ENCODE results near the gene FTH1. TPM values are rescaled to one million over a fixed set of nuclear protein-coding genes. Genes with fewer than 3 reads are reported as not detected.
"Not testable (repeated sequence)": the region's sequence is repeated elsewhere in the genome, so short reads cannot be mapped to it uniquely, and the experiment has no call there.

FTH1 gene
- total RNA-seq, 1 experiment from 2014 or later, result 948 TPM

DNA sequence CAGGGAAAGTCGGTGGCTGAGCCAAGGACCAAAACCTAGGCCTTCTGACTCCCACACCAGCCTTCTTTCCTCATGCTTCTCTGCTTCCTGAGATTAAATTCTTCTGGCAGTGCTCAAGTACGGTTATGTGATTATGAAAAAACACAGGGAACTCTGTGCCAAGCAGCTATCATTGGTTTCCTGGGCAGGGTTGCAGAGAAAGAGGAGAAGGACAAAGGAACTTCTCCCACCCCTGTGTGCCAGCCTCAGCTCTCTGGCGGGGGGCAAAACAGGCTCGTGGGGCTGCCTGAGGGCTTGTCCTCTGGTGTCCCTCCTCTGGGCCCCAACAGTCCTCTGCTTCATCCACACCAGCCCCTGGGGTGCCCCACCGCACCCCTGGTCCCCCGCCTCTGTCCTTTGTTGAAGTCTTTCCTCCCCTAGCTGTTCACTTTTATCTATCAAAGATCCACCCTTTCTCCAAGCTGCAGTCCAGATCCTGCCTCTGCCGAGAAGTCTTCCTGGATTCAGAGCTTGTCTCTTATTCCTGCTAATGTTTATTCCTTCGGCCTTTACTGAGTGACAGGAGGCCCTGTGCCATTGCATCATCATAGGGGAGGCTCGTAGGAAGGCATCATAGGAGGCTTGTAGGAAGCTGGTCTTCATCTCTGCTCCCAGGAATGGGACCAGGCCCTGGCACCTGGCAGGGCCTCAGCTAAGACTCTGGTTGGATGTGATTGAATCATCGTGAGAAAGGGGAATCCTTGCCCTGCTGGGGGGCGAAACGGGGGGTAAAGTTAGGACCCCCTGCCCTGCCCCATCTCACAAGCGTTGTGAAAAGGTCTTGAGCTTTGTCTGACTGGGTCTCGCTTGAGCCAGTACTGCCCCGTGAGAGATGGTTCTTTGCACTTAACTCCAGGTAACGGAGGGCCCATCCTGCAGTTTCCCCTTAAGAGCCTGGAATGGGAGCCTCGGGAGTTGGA lies 11.5 kb upstream of the FTH1 start:
- DNase-seq (ENCODE audit: low read depth), result no peak

DNA sequence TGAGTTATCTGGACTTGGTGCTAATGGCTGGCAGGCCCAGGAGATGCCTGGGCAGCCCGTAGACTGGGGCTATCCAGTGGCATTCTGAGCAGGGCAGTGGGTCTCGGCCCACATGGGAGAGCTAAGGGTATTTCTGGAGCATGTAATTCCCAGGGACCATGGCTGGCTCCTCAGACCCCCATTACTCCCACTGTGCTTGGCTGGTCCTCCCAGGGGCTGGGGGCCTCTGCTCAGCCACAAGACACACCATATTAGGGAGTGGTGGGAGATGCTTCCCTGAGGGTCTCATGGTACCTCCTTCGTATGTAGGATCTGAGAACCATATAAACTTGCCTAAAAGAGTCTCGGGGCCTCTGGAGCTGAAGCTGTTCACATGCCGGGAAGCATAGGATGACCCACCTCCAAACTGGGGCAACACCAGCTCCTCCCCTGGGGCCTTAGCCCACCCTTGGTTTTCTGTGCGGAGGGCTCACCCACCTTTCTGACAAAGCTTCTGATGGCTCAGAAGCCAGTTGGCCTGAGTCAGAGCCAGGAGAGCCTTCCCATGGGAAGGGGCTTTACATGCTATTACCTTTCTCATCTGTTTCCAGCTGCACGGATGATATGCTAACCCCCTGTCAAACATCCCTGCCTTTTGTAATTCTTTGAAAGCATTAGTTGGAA lies 9.5 kb upstream of the FTH1 start:
- DNase-seq (ENCODE audit: low read depth), result no peak

DNA sequence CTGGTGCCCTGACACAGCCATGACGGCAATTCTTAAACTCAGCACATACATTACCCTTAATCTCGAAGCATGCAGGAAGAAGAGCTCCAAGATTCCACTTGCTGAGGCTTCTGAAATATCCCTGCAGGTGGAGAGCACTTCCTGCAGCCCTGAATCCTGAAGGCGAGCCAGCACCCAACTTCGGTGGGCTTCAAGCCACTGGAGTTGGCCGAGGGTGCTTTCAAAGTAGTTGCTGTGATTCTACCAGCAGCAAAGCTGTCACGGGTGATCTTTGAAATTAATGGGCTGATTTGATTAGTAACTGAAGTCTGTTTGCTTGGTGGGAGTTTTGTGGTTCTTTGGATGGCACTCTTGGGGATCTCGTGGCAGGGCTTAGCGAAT lies 9.0 kb upstream of the FTH1 start:
- no peak for DNase-seq (ENCODE audit: low read depth)

DNA sequence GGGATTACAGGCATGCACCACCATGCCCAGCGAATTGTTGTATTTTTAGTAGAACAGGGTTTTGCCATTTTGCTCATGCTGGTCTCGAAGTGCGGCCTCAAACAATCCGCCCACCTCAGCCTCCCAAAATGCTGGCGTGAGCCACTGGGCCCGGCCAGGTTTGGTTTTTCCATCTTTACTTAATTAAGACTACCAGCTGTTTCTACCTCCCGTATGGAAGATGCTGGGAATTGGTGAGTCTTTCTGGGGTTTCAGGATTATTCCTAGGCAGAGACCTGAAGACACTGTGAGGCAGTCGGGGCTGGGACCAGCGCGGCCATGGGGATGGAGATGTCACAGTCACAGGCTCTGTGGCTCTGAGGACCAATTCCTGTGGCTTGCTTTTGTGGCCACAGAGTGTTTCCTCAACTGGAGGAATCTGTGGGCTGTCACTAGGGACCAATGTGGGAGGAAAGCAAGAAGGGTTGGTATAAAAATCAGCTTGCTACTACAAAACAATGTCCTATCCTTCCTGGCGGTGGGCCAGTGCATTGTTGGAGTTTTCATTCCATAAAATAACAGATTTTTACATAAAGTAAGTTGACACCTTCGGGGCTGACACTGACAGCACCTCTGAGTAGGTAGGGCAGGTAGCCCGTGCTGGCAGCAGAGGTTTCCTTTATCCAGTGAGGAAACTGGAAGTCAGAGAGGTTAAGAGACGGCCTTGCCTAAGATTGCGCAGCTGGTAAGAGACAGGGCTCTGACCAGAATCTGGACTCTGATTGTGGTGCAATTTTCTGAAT lies 8.4 kb upstream of the FTH1 start:
- no peak for DNase-seq (ENCODE audit: low read depth)

DNA sequence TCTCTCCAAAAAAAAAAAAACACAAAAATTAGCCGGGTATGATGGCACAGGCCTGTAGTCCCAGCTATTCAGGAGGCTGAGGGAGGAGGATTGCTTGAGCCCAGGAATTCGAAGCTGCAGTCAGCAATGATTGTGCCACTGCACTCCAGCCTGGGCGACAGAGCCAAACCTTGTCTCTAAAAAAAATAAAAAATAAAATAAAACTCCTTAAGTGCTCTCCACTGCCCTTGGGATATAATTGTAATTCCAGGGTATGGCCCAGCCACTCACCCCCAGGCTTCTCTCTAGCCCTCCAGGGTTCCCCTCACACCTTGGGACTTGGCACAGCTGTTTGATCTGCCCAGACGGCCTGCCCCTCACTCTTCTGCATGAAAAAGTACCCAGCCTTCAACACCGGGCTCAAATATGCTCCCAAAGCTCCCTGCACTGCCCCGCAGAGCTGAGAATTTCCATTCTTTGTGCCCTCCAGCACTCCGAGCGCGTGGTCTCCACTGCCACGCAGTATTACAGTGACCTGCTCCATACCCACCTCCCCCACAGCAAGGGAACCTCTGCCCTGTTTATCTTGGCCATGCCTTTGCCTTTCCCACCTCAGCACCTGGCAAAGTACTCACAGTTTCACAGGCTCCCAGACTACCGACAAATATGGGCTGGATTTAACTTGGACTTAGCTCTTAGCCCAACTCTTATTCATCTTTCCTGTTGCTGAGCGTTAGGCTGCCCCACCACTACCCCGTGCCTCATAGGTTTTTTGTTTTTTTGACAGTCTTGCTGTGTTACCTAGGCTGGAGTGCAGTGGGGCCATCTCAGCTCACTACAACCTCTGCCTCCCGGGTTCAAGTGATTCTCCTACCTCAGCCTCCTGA lies 7.6 kb upstream of the FTH1 start:
- DNase-seq (ENCODE audit: low read depth), result no peak

DNA sequence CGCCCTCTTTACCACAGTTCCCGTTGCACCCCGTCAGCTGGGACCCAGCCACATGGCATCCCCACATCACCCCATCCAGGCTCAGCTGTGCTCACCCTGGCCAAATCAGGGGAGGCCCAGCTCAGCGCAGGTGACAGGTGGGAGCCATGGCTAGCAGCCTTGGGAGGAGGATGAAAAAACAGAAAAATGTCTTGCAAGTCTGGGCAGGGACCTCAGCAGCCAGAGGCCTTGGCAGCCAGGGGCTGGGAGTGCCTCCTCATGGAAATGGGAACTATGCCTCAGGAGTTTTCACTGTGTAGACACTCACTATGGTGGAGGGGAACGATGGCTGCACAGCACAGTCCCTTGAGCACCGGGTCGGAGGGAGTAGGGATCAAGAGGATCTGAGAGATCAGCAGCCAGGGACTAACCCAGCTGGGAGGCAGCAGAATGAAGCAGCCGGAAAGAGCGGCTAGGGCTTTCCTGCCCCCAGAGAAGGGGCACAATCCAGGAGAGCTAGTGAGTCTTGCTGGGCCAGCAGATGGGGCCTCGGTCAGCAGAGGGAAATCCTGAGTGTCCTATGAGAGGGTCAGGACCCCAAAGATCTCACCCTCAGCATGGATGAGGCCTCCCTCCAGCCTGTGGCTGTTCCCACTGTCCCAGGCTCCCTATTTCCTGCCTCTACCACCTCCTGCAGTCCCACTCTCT lies 6.2 kb upstream of the FTH1 start:
- DNase-seq (ENCODE audit: low read depth), result no peak

DNA sequence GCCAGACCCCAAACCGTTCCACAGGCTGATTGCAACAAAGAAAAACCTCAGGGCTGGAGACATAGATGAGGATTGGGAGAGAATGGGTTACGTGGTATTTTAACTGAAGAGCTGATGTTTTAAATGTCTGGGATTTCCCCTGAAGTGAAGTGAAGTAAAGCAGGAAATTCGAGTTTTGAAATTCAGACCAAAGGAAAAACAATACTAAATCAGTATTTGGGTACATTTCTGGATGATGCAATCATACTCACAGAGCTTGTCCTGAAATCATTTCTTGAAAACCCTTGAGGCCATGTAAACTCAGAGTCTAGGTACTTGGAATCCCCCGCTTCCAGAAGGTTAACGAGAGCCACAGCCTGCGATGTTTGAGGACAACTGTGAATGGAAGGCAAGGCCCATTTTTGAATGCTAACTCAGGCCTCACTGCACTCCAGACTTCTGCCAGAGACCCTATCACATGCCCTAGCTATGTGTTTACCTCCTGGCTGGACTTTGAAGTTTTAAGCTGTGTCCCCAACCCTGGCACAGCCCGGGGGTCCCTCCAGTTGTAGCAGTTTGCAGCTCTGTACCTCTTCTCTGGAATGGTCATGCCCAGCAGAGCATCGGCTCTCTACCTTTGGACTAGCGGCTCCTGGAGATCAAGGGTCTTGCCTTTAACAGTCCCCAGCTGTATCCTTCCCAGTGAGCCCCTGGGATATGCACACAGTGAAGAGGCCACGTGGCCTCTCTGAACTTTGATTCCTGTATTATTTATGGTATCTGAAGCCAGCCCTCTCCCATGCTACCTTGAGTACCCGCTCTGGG lies 5.4 kb upstream of the FTH1 start:
- peak; percentile 86 for DNase-seq (ENCODE audit: low read depth)

DNA sequence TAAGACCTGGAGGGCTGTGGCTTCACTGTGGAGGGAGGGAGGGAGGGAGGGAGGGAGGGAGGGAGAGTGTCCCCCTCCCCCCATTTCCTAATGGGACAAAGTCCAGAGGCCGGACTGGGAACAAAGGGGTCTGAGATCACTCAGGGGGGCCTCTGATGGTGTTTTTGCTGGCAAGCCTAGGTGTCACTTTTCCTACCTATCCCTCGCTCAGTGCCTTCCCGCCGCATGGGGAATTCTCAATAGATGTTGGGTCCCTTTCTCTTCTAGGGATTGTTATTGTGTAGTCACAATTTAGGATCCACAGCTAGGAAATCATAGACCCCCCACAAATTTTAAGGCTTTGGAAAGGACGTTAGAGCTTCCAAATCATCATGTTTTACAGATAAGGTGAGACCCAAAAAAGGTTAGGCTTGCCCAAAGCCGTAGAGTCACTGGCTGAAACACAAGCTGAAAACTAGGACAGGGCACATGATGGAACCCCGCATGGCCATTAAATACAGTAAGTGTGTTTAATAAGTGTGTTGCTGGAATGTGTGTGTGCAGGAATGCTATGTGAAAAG lies 4.8 kb upstream of the FTH1 start:
- no peak for DNase-seq (ENCODE audit: low read depth)

DNA sequence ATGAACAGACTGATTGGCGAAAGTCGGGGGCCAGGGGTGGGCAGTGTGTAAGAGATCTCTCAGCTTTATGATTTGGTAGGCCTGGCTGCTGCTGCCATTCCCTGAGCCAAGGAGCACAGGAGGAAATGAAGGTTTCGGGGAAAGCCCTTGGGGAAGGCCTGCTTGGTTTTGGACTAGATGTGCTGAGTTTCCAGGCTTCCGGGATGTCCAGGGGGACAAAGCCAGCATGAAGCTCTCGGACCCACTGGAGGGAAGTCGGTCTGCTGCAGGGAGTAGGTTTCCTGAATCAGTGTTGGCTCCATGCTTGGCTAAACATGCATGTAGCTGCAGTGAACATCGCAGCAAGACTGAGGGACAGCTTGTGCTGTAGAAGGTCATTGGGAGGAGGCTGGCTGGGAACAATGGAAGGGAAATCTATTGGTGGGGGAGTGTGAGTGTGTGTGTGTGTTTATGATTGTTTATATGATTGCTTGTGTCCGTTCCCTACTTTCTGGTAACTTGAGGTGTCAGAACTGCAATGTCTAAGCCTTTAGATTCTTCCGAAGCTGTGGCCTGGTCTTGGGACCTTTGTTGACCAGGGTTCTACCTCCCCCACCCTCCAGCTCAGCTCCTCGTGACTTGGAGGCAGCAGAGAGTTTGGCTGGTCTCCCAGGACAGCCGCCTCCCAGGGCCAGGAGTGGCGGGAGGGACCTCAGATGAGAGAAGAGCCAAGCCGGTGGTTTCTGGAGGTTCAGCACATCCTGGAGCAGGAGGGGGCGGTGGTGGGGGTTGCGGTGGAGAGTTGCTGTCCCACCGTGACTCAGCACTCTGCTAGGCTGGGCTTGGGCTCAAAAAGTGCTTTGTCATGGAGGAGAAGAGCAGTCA lies 4.0 kb upstream of the FTH1 start:
- peak; percentile 99 for DNase-seq (ENCODE audit: low read depth)

DNA sequence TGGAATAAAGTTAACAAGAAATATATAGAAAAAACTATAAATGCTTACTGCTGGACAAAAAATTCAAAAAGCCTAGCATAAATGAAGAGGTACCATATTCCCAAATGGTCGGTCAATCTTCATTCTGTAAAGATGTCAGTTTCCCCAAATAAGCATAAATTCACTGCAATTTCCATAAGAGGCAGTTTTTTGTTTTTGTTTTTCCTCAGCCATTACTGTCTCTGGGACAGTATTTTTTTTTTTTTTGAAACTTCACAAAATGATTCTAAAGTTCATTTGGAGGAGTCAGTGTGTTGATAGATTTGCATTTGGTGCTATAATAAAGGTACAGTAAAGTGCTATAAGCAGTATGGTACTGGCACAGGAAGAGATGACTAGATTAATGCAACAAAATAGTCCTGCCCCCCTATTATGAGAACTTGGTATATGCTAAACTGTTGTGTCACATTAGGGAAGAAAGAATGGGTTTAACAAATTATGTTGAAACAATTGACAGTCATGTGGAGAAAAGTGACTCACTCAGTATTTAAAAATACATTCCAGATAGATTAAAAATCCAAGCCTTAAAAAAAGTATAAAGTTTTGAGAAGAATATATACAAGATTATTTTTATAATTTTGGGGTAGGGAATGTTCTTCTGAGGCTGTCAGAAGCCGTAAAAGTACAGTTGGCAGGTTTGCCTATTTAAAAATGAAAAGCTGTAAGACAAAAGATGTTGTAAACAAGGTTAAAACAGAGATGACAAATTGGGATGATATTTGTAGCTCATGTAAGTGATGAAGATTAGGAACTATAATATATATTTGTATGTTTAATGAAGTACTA lies 2.6 kb upstream of the FTH1 start:
- DNase-seq (ENCODE audit: low read depth), result peak; percentile 77

DNA sequence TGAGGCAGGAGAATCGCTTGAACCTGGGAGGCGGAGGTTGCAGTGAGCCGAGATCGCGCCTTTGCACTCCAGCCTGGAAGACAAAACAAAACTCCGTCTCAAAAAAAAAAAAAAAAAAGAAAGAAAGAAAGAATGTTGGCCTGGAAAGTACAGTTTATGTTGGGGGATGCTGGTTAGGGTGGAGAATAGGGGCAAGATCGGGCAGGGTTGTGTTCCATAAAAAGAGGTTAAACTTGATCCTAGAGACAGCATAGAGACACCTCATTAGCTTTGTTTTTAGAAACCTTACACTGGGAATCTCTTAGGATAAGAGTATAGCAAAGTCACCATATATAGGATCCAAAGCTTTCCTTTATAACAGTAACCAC lies 1.9 kb upstream of the FTH1 start:
- DNase-seq (ENCODE audit: low read depth), result no peak

DNA sequence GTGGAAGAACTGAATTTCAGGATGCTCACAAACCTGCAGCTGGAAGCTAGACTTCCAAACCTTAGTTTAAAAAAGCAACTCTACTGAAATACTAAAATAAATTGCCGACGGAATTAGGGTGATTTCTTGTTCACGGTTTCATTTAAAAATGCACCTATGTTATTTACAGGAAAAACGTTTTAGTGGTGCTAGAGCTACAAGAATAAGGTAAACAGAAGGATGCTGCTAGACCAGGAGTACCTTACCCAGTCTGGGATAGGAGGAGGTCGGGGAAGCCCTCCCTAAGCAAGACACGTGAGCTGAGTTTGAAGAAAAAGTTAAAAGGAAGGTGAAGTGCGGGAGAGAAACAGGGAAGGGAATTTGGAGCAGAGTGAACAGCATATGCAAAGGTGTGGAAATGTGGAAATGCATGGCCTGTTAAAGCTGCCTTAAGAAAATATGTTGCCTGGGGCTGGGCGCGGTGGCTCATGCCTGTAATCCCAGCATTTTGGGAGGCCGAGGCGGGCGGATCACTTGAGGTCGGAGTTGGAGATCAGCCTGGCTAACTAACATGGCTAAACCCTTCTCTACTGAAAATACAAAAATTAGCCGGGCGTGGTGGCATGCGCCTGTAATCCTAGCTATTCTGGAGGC lies 1.4 kb upstream of the FTH1 start:
- no peak for DNase-seq (ENCODE audit: low read depth)

DNA sequence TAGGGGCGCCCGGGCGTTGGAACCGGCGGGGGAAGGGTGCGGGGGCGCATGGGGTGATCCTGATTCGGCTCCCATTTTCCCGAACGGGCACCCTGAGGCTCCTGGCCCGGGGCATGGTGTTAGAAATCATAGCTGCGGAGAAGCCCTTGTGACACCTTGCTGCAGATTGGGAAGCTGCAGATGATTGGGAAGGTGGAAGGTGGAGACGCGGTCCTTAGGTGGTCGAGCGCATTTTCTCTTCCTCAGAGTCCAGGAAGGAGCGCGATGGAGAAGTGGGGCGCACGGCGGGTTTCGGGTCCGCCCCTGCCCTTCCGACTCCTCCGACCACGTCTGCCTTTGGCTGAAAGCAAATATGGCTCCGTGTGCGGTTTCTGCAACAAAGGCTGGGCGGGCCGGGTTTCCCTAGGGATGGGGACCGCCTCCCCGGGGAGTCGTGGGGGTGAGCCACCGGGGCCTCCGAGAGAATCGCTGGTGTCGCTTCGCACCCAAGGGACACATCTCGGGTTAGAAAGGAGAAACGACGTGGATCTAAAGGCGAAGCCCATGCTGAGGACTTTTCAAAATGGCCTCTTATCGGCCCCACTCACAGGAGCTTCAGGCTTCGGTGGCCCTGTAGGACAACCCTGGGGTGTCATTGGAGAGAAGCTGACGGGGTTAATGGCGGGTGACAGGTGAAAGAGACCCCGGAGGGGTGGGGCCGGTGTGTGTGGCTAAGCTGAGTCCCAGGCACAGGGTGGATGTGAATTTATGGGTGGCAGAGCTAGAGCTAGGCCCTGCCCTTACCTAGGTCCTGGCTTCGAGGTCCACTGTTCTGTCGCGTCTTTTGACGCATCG lies 707 bp upstream of the FTH1 start:
- DNase-seq (ENCODE audit: low read depth), result no peak

DNA sequence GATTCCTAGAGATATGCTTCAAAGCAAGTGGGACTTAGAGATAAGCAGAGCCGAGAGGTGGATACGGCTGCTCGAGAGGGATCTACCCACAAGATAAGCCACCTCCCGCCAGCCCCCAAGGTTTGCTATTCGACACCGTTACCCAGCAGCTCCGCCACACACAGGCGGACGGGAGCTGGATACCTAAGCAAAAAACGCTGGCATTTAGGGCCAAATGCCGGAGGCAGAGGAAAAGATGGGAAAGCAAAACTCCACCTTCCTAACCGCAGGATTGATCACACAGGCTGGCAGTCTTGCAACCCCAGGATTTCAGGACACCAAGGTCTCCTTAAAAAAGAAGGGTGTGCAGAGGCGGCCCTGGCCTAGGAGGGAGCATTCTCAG lies 709 bp downstream of the FTH1 start:
- DNase-seq (ENCODE audit: low read depth), result peak; percentile 83

DNA sequence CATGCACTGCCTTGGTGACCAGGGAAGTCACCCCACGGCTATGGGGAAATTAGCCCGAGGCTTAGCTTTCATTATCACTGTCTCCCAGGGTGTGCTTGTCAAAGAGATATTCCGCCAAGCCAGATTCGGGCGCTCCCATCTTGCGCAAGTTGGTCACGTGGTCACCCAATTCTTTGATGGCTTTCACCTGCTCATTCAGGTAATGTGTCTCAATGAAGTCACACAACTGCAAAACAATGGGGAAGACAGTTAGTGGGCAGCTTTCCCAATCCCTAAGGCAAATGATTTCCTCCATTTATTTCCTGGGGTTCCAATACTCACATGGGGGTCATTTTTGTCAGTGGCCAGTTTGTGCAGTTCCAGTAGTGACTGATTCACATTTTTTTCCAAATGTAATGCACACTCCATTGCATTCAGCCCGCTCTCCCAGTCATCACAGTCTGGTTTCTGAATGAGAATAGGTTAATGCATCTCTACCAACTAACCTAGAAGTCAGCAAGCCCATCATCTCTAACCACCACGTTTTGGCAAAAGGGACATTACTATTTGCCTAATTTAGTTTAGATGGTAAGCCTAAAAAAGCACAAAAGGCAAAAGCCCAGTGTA lies 2.7 kb downstream of the FTH1 start:
- DNase-seq (ENCODE audit: low read depth), result not testable (repeated sequence)

DNA sequence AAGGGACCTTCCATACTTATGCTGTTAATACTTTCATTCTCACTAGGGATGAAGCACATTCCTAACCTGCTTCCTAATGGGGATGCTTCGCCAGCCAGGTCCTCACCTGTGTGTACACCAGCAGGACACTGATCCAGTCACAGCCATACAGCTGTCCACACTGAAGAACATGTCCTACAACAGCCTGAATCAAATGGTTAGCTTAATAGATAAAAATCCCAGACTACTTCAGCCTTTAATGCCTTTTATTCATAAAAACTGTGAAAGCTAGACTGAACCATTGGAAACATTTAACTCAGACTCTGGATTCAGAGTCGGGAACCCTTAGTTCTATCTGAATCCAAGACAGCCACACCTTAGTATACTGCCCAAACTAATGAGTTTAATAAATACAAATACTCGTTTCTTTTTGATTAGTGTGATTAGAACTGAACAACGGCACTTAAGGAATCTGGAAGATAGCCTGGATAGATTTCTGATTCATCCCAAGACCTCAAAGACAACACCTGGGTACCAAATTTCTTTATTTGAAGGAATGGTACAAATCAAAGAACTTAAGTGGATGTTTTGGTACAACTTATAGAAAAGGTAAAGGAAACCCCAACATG lies 3.3 kb downstream of the FTH1 start:
- DNase-seq (ENCODE audit: low read depth), result no peak

Measured in M059J (cell line).